Suprapubic skin (tissue), 4 donors: Measurements from ENCODE around the gene GALNT11. TPM values are rescaled to one million over a fixed set of nuclear protein-coding genes. Genes with fewer than 3 reads are reported as not detected.

ENCODE experiments used
- DNase-seq, 2 donors: peaks; one replicate each; pipeline ENCODE4 v3.0.0-alpha.2; 2019; ENCODE audit warnings: low spot score in 2 of 2
- H3K27ac ChIP-seq: fragments of 200-600 bp; sonication (generic); one replicate; pipeline ENCODE4 v1.5.1; 2019
- H3K27me3 ChIP-seq: fragments of 200-600 bp; sonication (generic); one replicate; pipeline ENCODE4 v1.5.1; 2019
- H3K36me3 ChIP-seq: fragments of 200-600 bp; sonication (generic); one replicate; pipeline ENCODE4 v1.5.1; 2019
- H3K4me1 ChIP-seq: fragments of 200-600 bp; sonication (generic); one replicate; pipeline ENCODE4 v1.5.1; 2019
- H3K4me3 ChIP-seq: fragments of 200-600 bp; sonication (generic); one replicate; pipeline ENCODE4 v1.5.1; 2019; ENCODE audit warnings: mild to moderate bottlenecking
- H3K9me3 ChIP-seq: fragments of 200-600 bp; sonication (generic); one replicate; pipeline ENCODE4 v1.5.1; 2019
- CTCF ChIP-seq, 2 donors: fragments of 200-600 bp in 1 of 2; fragments of 450-650 bp in 1 of 2; sonication (generic) in 1 of 2; IDR thresholded peaks; one replicate each; pipeline ENCODE4 v1.5.1; 2016 to 2019; ENCODE audit warnings: antibody characterized with exemption in 2 of 2, mild to moderate bottlenecking in 1 of 2, moderate library complexity in 1 of 2
- EP300 ChIP-seq: sonication (generic); formaldehyde crosslinking; IDR thresholded peaks from one replicate; pipeline ENCODE4 v1.6.1; 2017; ENCODE audit warnings: antibody characterized with exemption
- POLR2A ChIP-seq, 2 donors: fragments of 450-650 bp; IDR thresholded peaks; one replicate each; pipeline ENCODE4 v1.6.1; 2017; ENCODE audit warnings: antibody characterized with exemption in 2 of 2, mild to moderate bottlenecking in 2 of 2, moderate library complexity in 2 of 2
- POLR2AphosphoS5 ChIP-seq, 3 donors: sonication (generic); formaldehyde crosslinking; IDR thresholded peaks; one replicate each; pipeline ENCODE4 v1.6.1; 2017; ENCODE audit warnings: antibody characterized with exemption in 3 of 3
- WGBS: methylation state at CpG from one replicate; pipeline ENCODE4 v1.1.5; 2018; 5-methylcytosine and 5-hydroxymethylcytosine counted together
- total RNA-seq, 4 donors: library from RNA; depleted of rRNA; stranded (reverse); fragments of >200 nt; gene quantifications; one replicate each; pipeline ENCODE4 v1.1.0, GENCODE V29; 2016

Gene GALNT11
- total RNA-seq, 4 donors from 2014 or later, result 34.5 to 48.6 (median 42.5) TPM

GRCh38 chr7:152142976-152143595 lies 117.6 kb downstream of the GALNT11 start:
- TF ChIP-seq POLR2AphosphoS5 (IDR thresholded peaks at IDR 0.05) (no peak), CTCF (IDR thresholded peaks at IDR 0.05) (no peak), EP300 (no peak), POLR2A (IDR thresholded peaks at IDR 0.05) (no peak)
- DNase-seq, result no peak
- H3K27me3 ChIP-seq, result no peaks in the 10 kb centered on the region
- H3K27ac ChIP-seq, result no peak overlapping the region
- 60% methylated on average over 5 of the region's 5 CpGs for WGBS
- no peaks in the 10 kb centered on the region for H3K9me3 ChIP-seq
- peaks cover 77% of the 10 kb centered on the region for H3K36me3 ChIP-seq
- no peak overlapping the region for H3K4me3 ChIP-seq
- peaks cover 6% of the 10 kb centered on the region for H3K4me1 ChIP-seq

GRCh38 chr7:152144557-152145245 lies 119.2 kb downstream of the GALNT11 start:
- no peak overlapping the region for H3K27ac ChIP-seq

GRCh38 chr7:152145853-152146466 lies 120.5 kb downstream of the GALNT11 start:
- DNase-seq, result no peak
- Histone ChIP-seq H3K27me3 (no peaks in the 10 kb centered on the region), H3K9me3 (no peaks in the 10 kb centered on the region), H3K4me3 (no peak overlapping the region), H3K27ac (no peak overlapping the region), H3K36me3 (peaks cover 80% of the 10 kb centered on the region), H3K4me1 (peaks cover 6% of the 10 kb centered on the region)
- TF ChIP-seq CTCF (IDR thresholded peaks at IDR 0.05) (peak; percentile 17 to 52), EP300 (no peak)
- WGBS, result 36% methylated on average over 2 of the region's 4 CpGs

More at GRCh38 chr7:152144557-152145245, 119.2 kb downstream of the GALNT11 start:
- Histone ChIP-seq H3K9me3 (no peaks in the 10 kb centered on the region), H3K4me3 (no peak overlapping the region), H3K36me3 (peaks cover 77% of the 10 kb centered on the region), H3K27me3 (no peaks in the 10 kb centered on the region), H3K4me1 (peaks cover 6% of the 10 kb centered on the region)
- WGBS, result 70% methylated on average over 12 of the region's 12 CpGs
- no peak for DNase-seq
- no peak for TF ChIP-seq CTCF (IDR thresholded peaks at IDR 0.05)
- no peak for TF ChIP-seq EP300
- no peak for TF ChIP-seq POLR2A (IDR thresholded peaks at IDR 0.05)
- TF ChIP-seq POLR2AphosphoS5 (IDR thresholded peaks at IDR 0.05), result no peak

GRCh38 chr7:152148706-152149105 lies 123.2 kb downstream of the GALNT11 start:
- peaks cover 6% of the 10 kb centered on the region for H3K4me1 ChIP-seq
- 94% methylated on average over 5 of the region's 5 CpGs for WGBS
- no peak overlapping the region for H3K4me3 ChIP-seq
- H3K27me3 ChIP-seq, result no peaks in the 10 kb centered on the region
- DNase-seq, result no peak
- peaks cover 93% of the 10 kb centered on the region for H3K36me3 ChIP-seq
- H3K9me3 ChIP-seq, result no peaks in the 10 kb centered on the region
- TF ChIP-seq POLR2AphosphoS5 (IDR thresholded peaks at IDR 0.05), result no peak
- no peak for TF ChIP-seq EP300
- no peak for TF ChIP-seq CTCF (IDR thresholded peaks at IDR 0.05)
- TF ChIP-seq POLR2A (IDR thresholded peaks at IDR 0.05), result no peak
- H3K27ac ChIP-seq, result no peak overlapping the region

GRCh38 chr7:152149363-152149762 lies 123.9 kb downstream of the GALNT11 start:
- no peak overlapping the region for H3K4me3 ChIP-seq
- no peaks in the 10 kb centered on the region for H3K9me3 ChIP-seq
- no peak for DNase-seq
- H3K4me1 ChIP-seq, result peaks cover 6% of the 10 kb centered on the region
- H3K27me3 ChIP-seq, result no peaks in the 10 kb centered on the region
- peaks cover 93% of the 10 kb centered on the region for H3K36me3 ChIP-seq
- 85% methylated on average over 6 of the region's 6 CpGs for WGBS
- no peak overlapping the region for H3K27ac ChIP-seq
- TF ChIP-seq POLR2AphosphoS5 (IDR thresholded peaks at IDR 0.05) (no peak), CTCF (IDR thresholded peaks at IDR 0.05) (no peak), POLR2A (IDR thresholded peaks at IDR 0.05) (no peak), EP300 (no peak)
